ENCODE measurements around the gene MRPL52. TPM values are rescaled to one million over a fixed set of nuclear protein-coding genes. Genes with fewer than 3 reads are reported as not detected.

MRPL52 gene
- total and polyA plus RNA-seq, 2 of the 13 experiments (the other 11 are each of a cell fraction or from before 2014, with no cell fraction given): 118 to 329 TPM

GRCh38 chr14:22852940-22853767, 23.5 kb downstream of the MRPL52 start (continued):
- TF ChIP-seq ZBTB39 (CRISPR knock-in tag; IDR thresholded peaks at IDR 0.05) (peak; percentile 95), ZNF605 (CRISPR knock-in tag; IDR thresholded peaks at IDR 0.05) (peak; percentile 90), MYNN (CRISPR knock-in tag; IDR thresholded peaks at IDR 0.05; ENCODE audit: low read depth) (peak; percentile 74), ZNF770 (CRISPR knock-in tag; IDR thresholded peaks at IDR 0.05) (peak; percentile 84), ZC3H13 (CRISPR knock-in tag; IDR thresholded peaks at IDR 0.05) (peak; percentile 87; the same call in 1 of the 2 replicates), SYNCRIP (IDR thresholded peaks at IDR 0.05; ENCODE audit: insufficient read depth, low read depth, low read length) (no peak), SIX1 (CRISPR knock-in tag; IDR thresholded peaks at IDR 0.05; ENCODE audit: borderline replicate concordance) (0 out of 2 replicates have a peak, but pooled peaks have one; percentile 24), ZNF431 (CRISPR knock-in tag; IDR thresholded peaks at IDR 0.05; ENCODE audit: borderline replicate concordance, low read depth) (peak; percentile 9; the same call in 1 of the 2 replicates), MXD3 (CRISPR knock-in tag; IDR thresholded peaks at IDR 0.05) (peak; percentile 82; the same call in 1 of the 2 replicates), ISL2 (CRISPR knock-in tag; IDR thresholded peaks at IDR 0.05) (peak; percentile 36), ZNF781 (CRISPR knock-in tag; IDR thresholded peaks at IDR 0.05; ENCODE audit: borderline replicate concordance, not compliant biosample characterization) (peak; percentile 87), TGIF2 (CRISPR knock-in tag; IDR thresholded peaks at IDR 0.05) (no peak), ZNF800 (CRISPR knock-in tag; IDR thresholded peaks at IDR 0.05) (peak; percentile 82), NFATC3 (CRISPR knock-in tag; IDR thresholded peaks at IDR 0.05) (0 out of 2 replicates have a peak, but pooled peaks have one; percentile 49), FOXA3 (CRISPR knock-in tag; IDR thresholded peaks at IDR 0.05) (peak; percentile 57; the same call in 1 of the 2 replicates), ZNF224 (CRISPR knock-in tag; IDR thresholded peaks at IDR 0.05) (peak; percentile 96), ZKSCAN8 (CRISPR knock-in tag; IDR thresholded peaks at IDR 0.05; ENCODE audit: borderline replicate concordance) (peak; percentile 47; the same call in 1 of the 2 replicates), ZBTB49 (CRISPR knock-in tag; IDR thresholded peaks at IDR 0.05; ENCODE audit: borderline replicate concordance) (peak; percentile 81; the same call in 1 of the 2 replicates)

Measured in HepG2 (cell line).